ENCODE data around the gene HMMR. TPM values are rescaled to one million over a fixed set of nuclear protein-coding genes. Genes with fewer than 3 reads are reported as not detected.

Gene HMMR
- total and polyA plus RNA-seq, 9 of the 15 experiments (the other 6 are each of a cell fraction or from before 2014, with no cell fraction given), result 74.9 to 133 (median 90.8) TPM

- Histone ChIP-seq H3K27ac (ENCODE audit: extremely low read depth, low read depth, low read length) (peak overlapping the region; percentile 100), H2AFZ (ENCODE audit: low read depth, low read length) (peak overlapping the region; percentile 99; the same call in 1 of the 2 replicates), H3K79me2 (ENCODE audit: control insufficient read depth, insufficient read depth, low read length) (peaks cover 90% of the 10 kb centered on the region), H3K9me1 (ENCODE audit: control insufficient read depth, insufficient read depth, low read length) (no peaks in the 10 kb centered on the region), H3K36me3 (ENCODE audit: control insufficient read depth, insufficient read depth, low read length) (peaks cover 34% of the 10 kb centered on the region), H3K9ac (ENCODE audit: insufficient read depth in 1 of 2, low read depth in 2 of 2, low read length in 2 of 2) (peak overlapping the region; percentile 98 to 99), H4K20me1 (replicated peaks; ENCODE audit: control insufficient read depth, insufficient read depth, low read length) (no peaks in the 10 kb centered on the region), H3K4me2 (ENCODE audit: insufficient read depth, low read length) (peak overlapping the region; percentile 94), H3K9me3 (replicated peaks; ENCODE audit: control insufficient read depth, insufficient read depth, low read depth, low read length) (no peaks in the 10 kb centered on the region), H3K27me3 (ENCODE audit: control insufficient read depth in 2 of 2, insufficient read depth in 2 of 2, low read length in 2 of 2) (no peaks in the 10 kb centered on the region), H3K4me1 (replicated peaks in 1 of 2; ENCODE audit: control insufficient read depth in 2 of 2, insufficient read depth in 2 of 2, low read length in 2 of 2) (peaks cover 8 to 9% of the 10 kb centered on the region in 2 experiments; a peak in 4 of 5 replicates), H3K4me3 (peak overlapping the region; percentile 70)
- TF ChIP-seq HOXB6 (CRISPR knock-in tag; IDR thresholded peaks at IDR 0.05; ENCODE audit: borderline replicate concordance) (no peak), PREB (CRISPR knock-in tag; IDR thresholded peaks at IDR 0.05) (peak; percentile 18; the same call in 1 of the 2 replicates), ZNF277 (CRISPR knock-in tag; IDR thresholded peaks at IDR 0.05; ENCODE audit: borderline replicate concordance) (no peak), GABPB2 (CRISPR knock-in tag; conservative IDR thresholded peaks at IDR 0.05) (no peak), KLF13 (tag; IDR thresholded peaks at IDR 0.05; ENCODE audit: borderline replicate concordance, low read depth) (no peak), SMARCA4 (IDR thresholded peaks at IDR 0.05) (0 out of 2 replicates have a peak, but pooled peaks have one; percentile 24), FOXJ2 (tag; IDR thresholded peaks at IDR 0.05) (0 out of 2 replicates have a peak, but pooled peaks have one; percentile 12), EZH2 (IDR thresholded peaks at IDR 0.05; ENCODE audit: borderline replicate concordance, low read depth, low read length) (no peak), BRD4 (IDR thresholded peaks at IDR 0.05) (peak; percentile 76)
- WGBS (ENCODE audit: insufficient coverage, low coverage, missing lambda C conversion rate), result 0% methylated on average over 11 of the region's 12 CpGs
- ChIA-PET POLR2A (interaction anchor here (1.1 to 6.9 kb wide), 9 partner anchors 10 to 104 kb away, joined by 3 to 126 read pairs (median 12); partner anchors contain the start of genes CCNG1 and MAT2B), CTCF (ENCODE audit: low intra/inter-chr PET ratio) (no interaction called here)
- no peak for DNase-seq (ENCODE audit: extremely low read depth in 1 of 4, low spot score in 3 of 4)
- intact Hi-C loops (cut with micrococcal nuclease) (loop anchor here (1.0 kb wide), 1 partner anchor 22 kb away; the partner anchor contains the start of gene CCNG1), in situ Hi-C loops (cut with MboI) (no loop called here)
- no peak; the same call in 2 of the 3 replicates for ATAC-seq
- TSS peak; percentile 63 for BruUV-seq (replicated peaks)
- no peak for FAIRE-seq
These were observed 992 bp upstream of the HMMR start for GRCh38 chr5:163459462-163459818.

Measured in K562 (cell line).